Trophoblast cell (in vitro differentiated cells and primary cell): ENCODE measurements around the gene RAB17.

Experiments used
- DNase-seq, 2 donors: peaks; one replicate each; pipeline ENCODE4 v3.0.0-alpha.2; 2016
- H2AFZ ChIP-seq: 2 replicates; pipeline ENCODE4 v1.6.1; 2013; ENCODE audit warnings: low read length, moderate library complexity, mild to moderate bottlenecking; ENCODE audit not compliant: insufficient read depth, poor library complexity
- H2AK5ac ChIP-seq: 2 replicates; pipeline ENCODE4 v1.6.1; 2013; ENCODE audit warnings: mild to moderate bottlenecking, low read length
- H2BK120ac ChIP-seq: 2 replicates; pipeline ENCODE4 v1.6.1; 2013; ENCODE audit warnings: low read length, mild to moderate bottlenecking, moderate library complexity; ENCODE audit not compliant: insufficient read depth, poor library complexity
- H2BK12ac ChIP-seq: 2 replicates; pipeline ENCODE4 v1.6.1; 2013; ENCODE audit warnings: mild to moderate bottlenecking, low read length, moderate library complexity
- H2BK5ac ChIP-seq: 2 replicates; pipeline ENCODE4 v1.6.1; 2013; ENCODE audit warnings: low read length, low read depth, moderate library complexity, mild to moderate bottlenecking; ENCODE audit not compliant: poor library complexity
- H3K14ac ChIP-seq: 2 replicates; pipeline ENCODE4 v1.6.1; 2013; ENCODE audit warnings: mild to moderate bottlenecking, low read length
- H3K18ac ChIP-seq: 2 replicates; pipeline ENCODE4 v1.6.1; 2013; ENCODE audit warnings: mild to moderate bottlenecking, low read length
- H3K23ac ChIP-seq: 2 replicates; pipeline ENCODE4 v1.6.1; 2013; ENCODE audit warnings: low read length
- H3K27ac ChIP-seq: 2 replicates; pipeline ENCODE4 v1.5.1; 2013; ENCODE audit warnings: low read depth, mild to moderate bottlenecking, inconsistent platforms, low read length, moderate library complexity
- H3K27me3 ChIP-seq: 2 replicates; pipeline ENCODE4 v1.6.1; 2013; ENCODE audit warnings: inconsistent platforms, mild to moderate bottlenecking, low read length, moderate library complexity; ENCODE audit not compliant: insufficient read depth
- H3K36me3 ChIP-seq, 2 experiments: 1 replicate in 1 of 2; 2 replicates in 1 of 2; pipeline ENCODE4 v1.6.1; 2013; ENCODE audit warnings: low read length in 2 of 2, mild to moderate bottlenecking in 2 of 2, moderate library complexity in 1 of 2; ENCODE audit not compliant: insufficient read depth in 2 of 2, control insufficient read depth in 1 of 2
- H3K4ac ChIP-seq: 2 replicates; pipeline ENCODE4 v1.6.1; 2013; ENCODE audit warnings: low read depth, mild to moderate bottlenecking, low read length, moderate library complexity
- H3K4me1 ChIP-seq, 2 experiments: 1 replicate in 1 of 2; 2 replicates in 1 of 2; pipeline ENCODE4 v1.6.1; 2013; ENCODE audit warnings: low read length in 2 of 2, mild to moderate bottlenecking in 2 of 2, moderate library complexity in 1 of 2; ENCODE audit not compliant: insufficient read depth in 2 of 2, control insufficient read depth in 1 of 2
- H3K4me2 ChIP-seq: 2 replicates; pipeline ENCODE4 v1.6.1; 2013; ENCODE audit warnings: inconsistent platforms, mild to moderate bottlenecking, low read length, moderate library complexity
- H3K4me3 ChIP-seq: 2 replicates; pipeline ENCODE4 v1.5.1; 2013; ENCODE audit warnings: mild to moderate bottlenecking, low read depth, low read length, inconsistent platforms
- H3K79me1 ChIP-seq: one replicate; pipeline ENCODE4 v1.6.1; 2013; ENCODE audit warnings: low read length
- H3K79me2 ChIP-seq: 2 replicates; pipeline ENCODE4 v1.6.1; 2013; ENCODE audit warnings: low read length, mild to moderate bottlenecking; ENCODE audit not compliant: control insufficient read depth, insufficient read depth, poor library complexity
- H3K9ac ChIP-seq: 2 replicates; pipeline ENCODE4 v1.6.1; 2013; ENCODE audit warnings: mild to moderate bottlenecking, low read length
- H3K9me3 ChIP-seq: 2 replicates; pipeline ENCODE4 v1.6.1; 2013; ENCODE audit warnings: low read depth, mild to moderate bottlenecking, control low read depth, inconsistent platforms, low read length; ENCODE audit not compliant: insufficient read depth
- H4K12ac ChIP-seq: 2 replicates; pipeline ENCODE4 v1.6.1; 2013; ENCODE audit warnings: low read depth, mild to moderate bottlenecking, low read length, moderate library complexity
- H4K8ac ChIP-seq: 2 replicates; pipeline ENCODE4 v1.6.1; 2013; ENCODE audit warnings: low read depth, mild to moderate bottlenecking, low read length, moderate library complexity
- H4K91ac ChIP-seq: one replicate; pipeline ENCODE4 v1.6.1; 2013; ENCODE audit warnings: low read depth, mild to moderate bottlenecking, low read length, moderate library complexity
- WGBS: extraction: QIAGEN DNeasy Blood & Tissue Kit; methylation state at CpG from one replicate; pipeline ENCODE4 v1.1.7; 2013; ENCODE audit warnings: missing lambda C conversion rate; ENCODE audit not compliant: insufficient read length, insufficient coverage; ENCODE audit errors: extremely low coverage; 5-methylcytosine and 5-hydroxymethylcytosine counted together

RAB17 gene

GRCh38 chr2:237540823-237541222, 49.7 kb downstream of the RAB17 start:
- Histone ChIP-seq H3K27me3 (no peaks in the 10 kb centered on the region), H4K12ac (no peak overlapping the region), H3K18ac (no peak overlapping the region), H3K9ac (no peak overlapping the region), H2BK5ac (no peak overlapping the region), H3K4me1 (peaks cover under 1% of the 10 kb centered on the region in 2 experiments), H2AFZ (no peak overlapping the region), H4K8ac (no peak overlapping the region), H3K9me3 (peaks cover 2% of the 10 kb centered on the region), H3K79me2 (no peaks in the 10 kb centered on the region), H3K4me2 (no peak overlapping the region), H2BK120ac (no peak overlapping the region), H2BK12ac (no peak overlapping the region), H3K4ac (no peak overlapping the region), H3K23ac (no peak overlapping the region), H3K36me3 (no peaks in the 10 kb centered on the region), H2AK5ac (no peak overlapping the region), H3K27ac (no peak overlapping the region), H3K14ac (no peak overlapping the region), H3K79me1 (no peaks in the 10 kb centered on the region), H3K4me3 (no peak overlapping the region), H4K91ac (no peak overlapping the region)
- WGBS: no CpG with 5 or more reads among the region's 6 CpGs
- no peak for DNase-seq

GRCh38 chr2:237540223-237540775, 50.2 kb downstream of the RAB17 start:
- Histone ChIP-seq H4K8ac (no peak overlapping the region), H2AFZ (no peak overlapping the region), H3K23ac (no peak overlapping the region), H3K18ac (no peak overlapping the region), H3K14ac (no peak overlapping the region), H2BK5ac (no peak overlapping the region), H3K27ac (no peak overlapping the region), H3K79me1 (no peaks in the 10 kb centered on the region), H2AK5ac (no peak overlapping the region), H4K91ac (no peak overlapping the region), H3K9me3 (peaks cover 2% of the 10 kb centered on the region), H3K27me3 (no peaks in the 10 kb centered on the region), H2BK12ac (no peak overlapping the region), H2BK120ac (no peak overlapping the region), H3K79me2 (no peaks in the 10 kb centered on the region), H3K4ac (no peak overlapping the region), H3K9ac (no peak overlapping the region), H4K12ac (no peak overlapping the region), H3K4me1 (no peaks in the 10 kb centered on the region), H3K4me2 (no peak overlapping the region), H3K4me3 (no peak overlapping the region), H3K36me3 (no peaks in the 10 kb centered on the region)
- WGBS: no CpG with 5 or more reads among the region's 13 CpGs
- no peak for DNase-seq

GRCh38 chr2:237539681-237540080, 50.9 kb downstream of the RAB17 start:
- Histone ChIP-seq H3K14ac (no peak overlapping the region), H3K36me3 (no peaks in the 10 kb centered on the region), H3K18ac (no peak overlapping the region), H3K4me3 (no peak overlapping the region), H4K12ac (no peak overlapping the region), H2AK5ac (no peak overlapping the region), H4K8ac (no peak overlapping the region), H2AFZ (no peak overlapping the region), H3K27ac (no peak overlapping the region), H3K27me3 (no peaks in the 10 kb centered on the region), H2BK5ac (no peak overlapping the region), H3K4me2 (no peak overlapping the region), H3K23ac (no peak overlapping the region), H3K79me1 (no peaks in the 10 kb centered on the region), H3K79me2 (no peaks in the 10 kb centered on the region), H3K9me3 (peaks cover 2% of the 10 kb centered on the region), H3K4me1 (no peaks in the 10 kb centered on the region), H4K91ac (no peak overlapping the region), H2BK12ac (no peak overlapping the region), H3K9ac (no peak overlapping the region), H2BK120ac (no peak overlapping the region), H3K4ac (no peak overlapping the region)
- no peak for DNase-seq
- no CpG with 5 or more reads among the region's 6 CpGs for WGBS

- Histone ChIP-seq H2BK5ac (no peak overlapping the region), H4K91ac (no peak overlapping the region), H3K36me3 (no peaks in the 10 kb centered on the region), H2BK120ac (no peak overlapping the region), H3K4me1 (no peaks in the 10 kb centered on the region), H4K12ac (no peak overlapping the region), H3K4ac (no peak overlapping the region), H3K4me2 (no peak overlapping the region), H3K14ac (no peak overlapping the region), H4K8ac (no peak overlapping the region), H3K27ac (no peak overlapping the region), H3K23ac (no peak overlapping the region), H2BK12ac (no peak overlapping the region), H2AK5ac (no peak overlapping the region), H3K4me3 (no peak overlapping the region), H3K18ac (no peak overlapping the region), H3K9me3 (peaks cover 2% of the 10 kb centered on the region), H3K79me2 (no peaks in the 10 kb centered on the region), H2AFZ (no peak overlapping the region), H3K79me1 (no peaks in the 10 kb centered on the region), H3K9ac (no peak overlapping the region), H3K27me3 (no peaks in the 10 kb centered on the region)
- whole genome bisulfite sequencing: no CpG with 5 or more reads among the region's 18 CpGs
- no peak for DNase-seq
Observed at GRCh38 chr2:237538901-237539300, 51.6 kb downstream of the RAB17 start.
